Measurements from ENCODE around the gene NIM1K. TPM values are rescaled to one million over a fixed set of nuclear protein-coding genes. Genes with fewer than 3 reads are reported as not detected.

The NIM1K gene
- total RNA-seq, 1 donor from 2014 or later: 0.51 TPM

DNA sequence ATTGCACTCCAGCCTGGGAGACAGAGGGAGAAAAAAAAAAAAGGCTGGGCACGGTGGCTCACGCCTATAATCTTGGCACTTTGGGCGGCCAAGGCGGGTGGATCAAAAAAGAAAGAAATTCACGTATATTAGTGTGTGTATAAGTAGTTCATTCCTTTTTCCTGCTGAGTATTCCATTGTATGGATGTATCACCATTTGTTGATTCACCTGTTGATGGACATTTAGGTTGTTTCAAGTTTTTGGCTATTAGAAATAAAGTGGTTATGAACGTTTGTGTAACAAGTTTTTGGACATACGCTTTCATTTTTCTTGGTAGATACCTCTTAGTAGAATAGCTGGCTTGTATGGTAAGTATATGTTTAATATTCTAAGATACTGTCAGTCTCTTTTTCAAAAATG, 42.8 kb upstream of the NIM1K start:
- no peak overlapping the region for H3K27ac Mint-ChIP-seq
- no peaks in the 10 kb centered on the region for H3K9me3 Mint-ChIP-seq
- no peaks in the 10 kb centered on the region for H3K27me3 Mint-ChIP-seq
- intact Hi-C loops (cut with micrococcal nuclease): no loop called here
- POLR2A ChIA-PET: no interaction called here
- DNase-seq: no peak
- CTCF ChIA-PET: no interaction called here
- no peak overlapping the region for H3K4me3 Mint-ChIP-seq
- peaks cover 66% of the 10 kb centered on the region for H3K36me3 Mint-ChIP-seq (ENCODE audit: low read depth)
- TF ChIP-seq, protein P1, sequence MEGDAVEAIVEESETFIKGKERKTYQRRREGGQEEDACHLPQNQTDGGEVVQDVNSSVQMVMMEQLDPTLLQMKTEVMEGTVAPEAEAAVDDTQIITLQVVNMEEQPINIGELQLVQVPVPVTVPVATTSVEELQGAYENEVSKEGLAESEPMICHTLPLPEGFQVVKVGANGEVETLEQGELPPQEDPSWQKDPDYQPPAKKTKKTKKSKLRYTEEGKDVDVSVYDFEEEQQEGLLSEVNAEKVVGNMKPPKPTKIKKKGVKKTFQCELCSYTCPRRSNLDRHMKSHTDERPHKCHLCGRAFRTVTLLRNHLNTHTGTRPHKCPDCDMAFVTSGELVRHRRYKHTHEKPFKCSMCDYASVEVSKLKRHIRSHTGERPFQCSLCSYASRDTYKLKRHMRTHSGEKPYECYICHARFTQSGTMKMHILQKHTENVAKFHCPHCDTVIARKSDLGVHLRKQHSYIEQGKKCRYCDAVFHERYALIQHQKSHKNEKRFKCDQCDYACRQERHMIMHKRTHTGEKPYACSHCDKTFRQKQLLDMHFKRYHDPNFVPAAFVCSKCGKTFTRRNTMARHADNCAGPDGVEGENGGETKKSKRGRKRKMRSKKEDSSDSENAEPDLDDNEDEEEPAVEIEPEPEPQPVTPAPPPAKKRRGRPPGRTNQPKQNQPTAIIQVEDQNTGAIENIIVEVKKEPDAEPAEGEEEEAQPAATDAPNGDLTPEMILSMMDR (IDR thresholded peaks at IDR 0.05): no peak
- no peaks in the 10 kb centered on the region for H3K4me1 Mint-ChIP-seq
- ATAC-seq (ENCODE audit: low read depth): no peak

DNA sequence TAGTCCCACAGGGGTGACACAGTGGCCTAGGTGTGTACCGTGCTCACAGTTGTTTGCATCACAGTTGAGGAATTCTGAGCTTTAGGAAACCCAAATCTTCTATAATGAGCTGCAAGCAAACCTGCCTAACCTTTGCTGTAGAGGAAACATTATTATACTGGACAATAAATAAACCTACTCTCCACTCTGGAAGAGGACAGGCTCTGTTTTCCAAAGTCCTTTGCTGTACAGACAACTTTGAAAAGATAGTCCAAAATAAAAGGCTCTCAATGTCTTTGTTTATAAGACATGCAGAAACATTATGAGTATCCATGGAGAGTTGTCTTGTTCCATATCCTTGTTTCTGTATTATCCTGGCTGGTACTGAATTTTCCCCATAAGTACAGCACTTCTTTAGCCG, 42.0 kb upstream of the NIM1K start:
- TF ChIP-seq, protein P1 (IDR thresholded peaks at IDR 0.05): no peak
- Mint-ChIP-seq H3K36me3 (ENCODE audit: low read depth) (peaks cover 60% of the 10 kb centered on the region), H3K27me3 (no peaks in the 10 kb centered on the region), H3K4me1 (no peaks in the 10 kb centered on the region), H3K4me3 (no peak overlapping the region), H3K27ac (no peak overlapping the region), H3K9me3 (no peaks in the 10 kb centered on the region)
- ATAC-seq (ENCODE audit: low read depth) (no peak), DNase-seq (no peak)
- POLR2A ChIA-PET: no interaction called here
- intact Hi-C loops (cut with micrococcal nuclease): no loop called here
- CTCF ChIA-PET: no interaction called here

DNA sequence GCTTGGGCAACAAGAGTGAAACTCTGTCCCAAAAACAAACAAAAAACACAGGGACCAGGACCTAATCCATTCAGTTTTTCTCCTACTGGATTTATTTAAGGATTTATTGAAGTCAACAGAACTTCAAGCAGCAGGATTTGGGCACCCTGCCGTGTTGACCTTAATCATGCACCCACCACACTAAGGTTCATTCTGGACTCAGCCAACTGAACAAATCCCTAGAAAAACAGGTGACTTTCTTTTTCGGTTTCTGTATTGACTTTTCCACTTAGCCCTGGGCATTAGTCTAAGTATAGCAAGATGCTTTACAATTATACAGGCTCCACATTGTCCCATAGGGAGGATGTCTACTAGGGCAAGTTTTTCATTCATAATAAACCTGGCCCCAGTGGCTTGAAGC, 41.3 kb upstream of the NIM1K start:
- Mint-ChIP-seq H3K36me3 (ENCODE audit: low read depth) (peaks cover 59% of the 10 kb centered on the region), H3K27me3 (no peaks in the 10 kb centered on the region), H3K27ac (no peak overlapping the region), H3K9me3 (no peaks in the 10 kb centered on the region), H3K4me1 (no peaks in the 10 kb centered on the region), H3K4me3 (no peak overlapping the region)
- CTCF ChIA-PET: no interaction called here
- POLR2A ChIA-PET: no interaction called here
- ATAC-seq (ENCODE audit: low read depth) (no peak), DNase-seq (no peak)
- TF ChIP-seq, protein P1 (IDR thresholded peaks at IDR 0.05): no peak
- intact Hi-C loops (cut with micrococcal nuclease): no loop called here

DNA sequence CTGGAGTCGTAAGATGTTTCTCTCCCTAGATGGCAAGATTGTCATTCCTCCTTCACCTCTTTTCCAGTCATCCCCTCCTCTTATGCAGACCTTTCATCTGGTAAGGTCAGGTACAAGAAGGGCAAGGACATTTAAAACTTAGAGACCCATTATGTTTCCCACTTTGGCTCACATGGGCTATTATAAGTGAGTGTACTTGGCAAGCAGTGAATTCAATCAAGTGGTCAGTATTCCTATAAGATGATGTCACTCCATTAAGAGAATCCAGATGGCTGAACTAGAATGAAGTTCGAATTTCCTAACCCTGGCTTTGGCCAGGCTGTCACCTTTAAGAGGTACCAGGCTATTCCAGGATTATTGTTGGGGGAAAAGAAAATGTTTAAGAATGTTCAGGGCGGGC, 39.1 kb upstream of the NIM1K start:
- Mint-ChIP-seq H3K4me3 (no peak overlapping the region), H3K36me3 (ENCODE audit: low read depth) (peaks cover 60% of the 10 kb centered on the region), H3K27ac (no peak overlapping the region), H3K9me3 (no peaks in the 10 kb centered on the region), H3K27me3 (no peaks in the 10 kb centered on the region), H3K4me1 (no peaks in the 10 kb centered on the region)
- ChIA-PET POLR2A (no interaction called here), CTCF (no interaction called here)
- intact Hi-C loops (cut with micrococcal nuclease): no loop called here
- DNase-seq (no peak), ATAC-seq (ENCODE audit: low read depth) (no peak)
- TF ChIP-seq, protein P1 (IDR thresholded peaks at IDR 0.05): no peak

DNA sequence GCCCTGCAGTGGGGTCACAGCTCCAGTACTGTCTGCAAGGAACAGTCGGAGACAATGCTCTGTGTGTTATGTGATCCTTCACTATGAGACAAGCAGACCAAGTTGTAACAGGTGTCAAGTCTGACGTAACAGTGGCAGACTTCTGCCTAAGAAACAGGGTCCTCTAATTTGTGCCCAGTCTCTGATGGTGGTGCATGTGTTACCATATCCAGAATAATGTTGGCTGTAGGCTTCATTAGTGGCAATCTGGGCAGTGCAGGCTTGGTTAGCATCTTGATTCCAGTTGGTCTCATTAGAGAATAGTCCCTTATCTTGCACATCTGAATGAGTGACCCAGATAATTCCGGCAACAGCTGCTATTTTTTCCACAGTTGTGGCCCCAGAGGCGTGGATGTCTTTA, 37.6 kb upstream of the NIM1K start:
- ATAC-seq (ENCODE audit: low read depth): no peak
- intact Hi-C loops (cut with micrococcal nuclease): no loop called here
- no peaks in the 10 kb centered on the region for H3K9me3 Mint-ChIP-seq
- peaks cover 56% of the 10 kb centered on the region for H3K36me3 Mint-ChIP-seq (ENCODE audit: low read depth)
- H3K27ac Mint-ChIP-seq: no peak overlapping the region
- H3K4me3 Mint-ChIP-seq: no peak overlapping the region
- H3K27me3 Mint-ChIP-seq: no peaks in the 10 kb centered on the region
- H3K4me1 Mint-ChIP-seq: no peaks in the 10 kb centered on the region
- CTCF ChIA-PET: no interaction called here
- no peak for DNase-seq
- POLR2A ChIA-PET: interaction anchor here (0.6 kb wide), 1 partner anchor 98 kb away, joined by 4 read pairs; no protein-coding TSS in a partner anchor
- TF ChIP-seq, protein P1 (IDR thresholded peaks at IDR 0.05): no peak
